Ascending aorta (tissue), 2 donors: ENCODE data around the gene SLC44A3. TPM values are rescaled to one million over a fixed set of nuclear protein-coding genes. Genes with fewer than 3 reads are reported as not detected.

Experiments
- DNase-seq, 2 donors: peaks; one replicate each; pipeline ENCODE4 v3.0.0-alpha.2; 2019; ENCODE audit warnings: low spot score in 2 of 2
- H3K27ac ChIP-seq, 2 donors: fragments of 200-600 bp; sonication (generic); one replicate each; pipeline ENCODE4 v1.5.1; 2016 to 2017; ENCODE audit warnings: mild to moderate bottlenecking in 1 of 2
- H3K27me3 ChIP-seq: fragments of 200-600 bp; sonication (generic); one replicate; pipeline ENCODE4 v1.5.1; 2017
- H3K36me3 ChIP-seq, 2 donors: fragments of 200-600 bp; sonication (generic); one replicate each; pipeline ENCODE4 v1.5.1; 2016
- H3K4me1 ChIP-seq, 2 donors: fragments of 200-600 bp; sonication (generic); one replicate each; pipeline ENCODE4 v1.5.1; 2016 to 2017; ENCODE audit warnings: mild to moderate bottlenecking in 1 of 2
- H3K4me3 ChIP-seq, 2 donors: fragments of 200-600 bp; sonication (generic); one replicate each; pipeline ENCODE4 v1.5.1; 2016 to 2017; ENCODE audit warnings: mild to moderate bottlenecking in 1 of 2
- H3K9me3 ChIP-seq, 2 donors: fragments of 200-600 bp; sonication (generic); one replicate each; pipeline ENCODE4 v1.5.1; 2016
- intact Hi-C: fragments of 100-400 bp; cut with DNase I; formaldehyde crosslinking; loops from one replicate; pipeline ENCODE4 v1.15.1; 2023
- total RNA-seq: library from RNA; depleted of rRNA; stranded (reverse); fragments of >200 nt; gene quantifications from one replicate; pipeline ENCODE4 v1.1.0, GENCODE V29; 2016
- TF ChIP-seq, protein P1 (sequence below), 3 experiments: fragments of 200-600 bp in 2 of 3; fragments of 450-650 bp in 1 of 3; sonication (generic) in 2 of 3; IDR thresholded peaks; one replicate each; pipeline ENCODE4 v1.5.1; 2016 to 2019; ENCODE audit warnings: antibody characterized with exemption in 3 of 3, mild to moderate bottlenecking in 1 of 3, moderate library complexity in 1 of 3

SLC44A3 gene
- total RNA-seq, 1 donor from 2014 or later: not detected

DNA sequence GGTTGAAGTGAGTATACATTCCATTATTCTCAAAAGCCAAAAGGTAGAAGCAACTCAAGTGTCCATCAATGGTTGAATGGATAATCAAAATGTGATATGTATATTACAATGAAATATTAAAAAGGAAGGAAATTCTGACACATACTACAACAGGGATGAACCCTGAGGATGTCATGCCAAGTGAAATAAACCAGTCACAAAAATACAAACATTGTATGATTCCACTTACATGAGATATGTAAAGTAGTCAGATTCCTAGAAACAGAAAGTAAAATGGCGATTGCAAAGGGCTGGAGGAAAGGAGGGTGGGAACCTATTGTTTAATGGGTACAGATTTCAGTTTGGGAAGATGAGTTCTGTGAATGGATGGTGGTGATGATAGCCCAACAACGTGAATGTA, 5.8 kb downstream of the SLC44A3 start:
- Histone ChIP-seq H3K27ac (no peak overlapping the region), H3K9me3 (no peaks in the 10 kb centered on the region), H3K27me3 (no peaks in the 10 kb centered on the region), H3K36me3 (peaks cover 0 to 4% of the 10 kb centered on the region in 2 donors), H3K4me1 (no peaks in the 10 kb centered on the region), H3K4me3 (no peak overlapping the region)
- DNase-seq: no peak
- TF ChIP-seq, protein P1, sequence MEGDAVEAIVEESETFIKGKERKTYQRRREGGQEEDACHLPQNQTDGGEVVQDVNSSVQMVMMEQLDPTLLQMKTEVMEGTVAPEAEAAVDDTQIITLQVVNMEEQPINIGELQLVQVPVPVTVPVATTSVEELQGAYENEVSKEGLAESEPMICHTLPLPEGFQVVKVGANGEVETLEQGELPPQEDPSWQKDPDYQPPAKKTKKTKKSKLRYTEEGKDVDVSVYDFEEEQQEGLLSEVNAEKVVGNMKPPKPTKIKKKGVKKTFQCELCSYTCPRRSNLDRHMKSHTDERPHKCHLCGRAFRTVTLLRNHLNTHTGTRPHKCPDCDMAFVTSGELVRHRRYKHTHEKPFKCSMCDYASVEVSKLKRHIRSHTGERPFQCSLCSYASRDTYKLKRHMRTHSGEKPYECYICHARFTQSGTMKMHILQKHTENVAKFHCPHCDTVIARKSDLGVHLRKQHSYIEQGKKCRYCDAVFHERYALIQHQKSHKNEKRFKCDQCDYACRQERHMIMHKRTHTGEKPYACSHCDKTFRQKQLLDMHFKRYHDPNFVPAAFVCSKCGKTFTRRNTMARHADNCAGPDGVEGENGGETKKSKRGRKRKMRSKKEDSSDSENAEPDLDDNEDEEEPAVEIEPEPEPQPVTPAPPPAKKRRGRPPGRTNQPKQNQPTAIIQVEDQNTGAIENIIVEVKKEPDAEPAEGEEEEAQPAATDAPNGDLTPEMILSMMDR (IDR thresholded peaks at IDR 0.05): no peak
- intact Hi-C loops: no loop called here

DNA sequence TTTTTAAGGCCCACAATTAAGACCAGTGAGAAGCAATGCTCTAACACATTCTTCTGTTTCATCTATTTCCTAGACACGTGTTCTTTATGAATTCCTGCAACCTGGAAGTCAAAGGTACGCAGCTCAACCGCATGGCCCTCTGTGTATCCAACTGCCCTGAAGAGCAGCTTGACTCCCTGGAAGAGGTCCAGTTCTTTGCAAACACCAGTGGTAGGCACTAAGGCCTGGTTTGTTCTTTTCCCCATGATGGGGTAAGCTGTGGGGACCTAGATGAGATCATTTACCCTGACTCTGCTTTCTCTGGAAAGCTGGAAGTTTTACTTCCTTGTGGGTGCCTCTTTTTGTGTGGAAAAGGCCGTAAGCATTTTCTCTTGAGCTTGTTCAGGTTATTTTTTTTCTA, 7.3 kb downstream of the SLC44A3 start:
- peaks cover 0 to 4% of the 10 kb centered on the region in 2 donors for H3K36me3 ChIP-seq
- intact Hi-C loops: no loop called here
- H3K9me3 ChIP-seq: no peaks in the 10 kb centered on the region
- no peaks in the 10 kb centered on the region for H3K4me1 ChIP-seq
- no peaks in the 10 kb centered on the region for H3K27me3 ChIP-seq
- H3K4me3 ChIP-seq: no peak overlapping the region
- H3K27ac ChIP-seq: no peak overlapping the region
- no peak for DNase-seq
- TF ChIP-seq, protein P1 (IDR thresholded peaks at IDR 0.05): no peak

DNA sequence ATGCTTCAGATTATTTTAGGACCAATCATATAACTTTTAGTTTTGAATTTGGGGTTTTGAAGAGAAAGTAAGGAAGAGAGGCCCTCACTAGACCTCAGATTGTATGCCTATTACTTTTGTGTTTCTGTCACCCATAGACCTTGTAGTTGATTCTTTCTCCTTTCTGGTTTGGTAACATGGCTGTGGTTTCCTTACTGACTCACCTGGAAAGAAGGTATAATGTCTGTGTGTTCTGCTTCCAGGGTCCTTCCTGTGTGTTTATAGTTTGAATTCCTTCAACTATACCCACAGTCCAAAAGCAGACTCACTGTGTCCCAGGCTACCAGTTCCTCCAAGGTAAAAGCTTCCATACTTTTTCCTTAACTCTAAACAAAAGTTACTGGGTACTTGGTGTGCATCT, 8.1 kb downstream of the SLC44A3 start:
- H3K9me3 ChIP-seq: no peaks in the 10 kb centered on the region
- TF ChIP-seq, protein P1 (IDR thresholded peaks at IDR 0.05): no peak
- H3K27me3 ChIP-seq: no peaks in the 10 kb centered on the region
- no peak for DNase-seq
- intact Hi-C loops: no loop called here
- H3K27ac ChIP-seq: no peak overlapping the region
- H3K36me3 ChIP-seq: peaks cover 0 to 4% of the 10 kb centered on the region in 2 donors
- H3K4me3 ChIP-seq: no peak overlapping the region
- H3K4me1 ChIP-seq: no peaks in the 10 kb centered on the region

DNA sequence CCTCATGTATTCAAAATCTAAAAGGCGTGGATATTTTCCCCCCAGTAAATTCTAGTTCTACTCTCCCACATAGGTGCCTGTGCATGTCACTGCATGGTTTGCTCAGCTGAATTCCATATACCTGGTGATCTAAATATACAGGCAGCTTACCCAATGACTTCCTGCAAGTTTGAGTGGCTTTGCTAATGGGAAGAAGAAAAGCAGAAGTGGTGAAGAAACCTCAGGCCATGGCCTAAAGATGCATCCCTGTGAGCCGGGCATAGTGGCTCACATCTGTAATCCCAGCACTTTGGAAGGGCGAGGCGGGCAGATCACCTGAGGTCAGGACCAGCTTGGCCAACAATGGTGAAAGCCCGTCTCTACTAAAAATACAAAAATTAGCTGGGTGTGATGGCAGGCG, 11.5 kb downstream of the SLC44A3 start:
- Histone ChIP-seq H3K9me3 (no peaks in the 10 kb centered on the region), H3K4me3 (no peak overlapping the region), H3K36me3 (peaks cover 0 to 4% of the 10 kb centered on the region in 2 donors), H3K27me3 (no peaks in the 10 kb centered on the region), H3K4me1 (no peaks in the 10 kb centered on the region), H3K27ac (no peak overlapping the region)
- TF ChIP-seq, protein P1 (IDR thresholded peaks at IDR 0.05): no peak
- intact Hi-C loops: no loop called here
- no peak for DNase-seq

DNA sequence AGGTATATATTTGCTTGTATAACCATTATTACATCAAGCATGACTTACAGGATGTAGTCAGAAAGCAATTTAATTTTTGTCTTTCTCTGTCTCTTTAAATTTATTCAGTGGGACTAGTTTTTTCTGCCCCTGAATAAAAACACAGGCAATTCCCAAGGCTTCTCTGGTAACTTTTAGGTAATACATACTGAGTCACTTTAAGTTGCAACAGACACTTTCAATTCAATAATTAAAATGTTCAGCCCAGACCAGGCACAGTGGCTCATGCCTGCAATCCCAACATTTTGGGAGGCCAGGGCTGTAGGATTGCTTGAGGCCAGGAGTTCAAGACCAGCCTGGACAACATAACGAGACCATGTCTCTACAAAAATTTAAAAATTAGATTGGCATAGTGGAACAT, 12.3 kb downstream of the SLC44A3 start:
- Histone ChIP-seq H3K27me3 (no peaks in the 10 kb centered on the region), H3K36me3 (peaks cover 0 to 4% of the 10 kb centered on the region in 2 donors), H3K4me3 (no peak overlapping the region), H3K27ac (no peak overlapping the region), H3K4me1 (no peaks in the 10 kb centered on the region), H3K9me3 (no peaks in the 10 kb centered on the region)
- DNase-seq: no peak
- TF ChIP-seq, protein P1 (IDR thresholded peaks at IDR 0.05): no peak
- intact Hi-C loops: no loop called here

DNA sequence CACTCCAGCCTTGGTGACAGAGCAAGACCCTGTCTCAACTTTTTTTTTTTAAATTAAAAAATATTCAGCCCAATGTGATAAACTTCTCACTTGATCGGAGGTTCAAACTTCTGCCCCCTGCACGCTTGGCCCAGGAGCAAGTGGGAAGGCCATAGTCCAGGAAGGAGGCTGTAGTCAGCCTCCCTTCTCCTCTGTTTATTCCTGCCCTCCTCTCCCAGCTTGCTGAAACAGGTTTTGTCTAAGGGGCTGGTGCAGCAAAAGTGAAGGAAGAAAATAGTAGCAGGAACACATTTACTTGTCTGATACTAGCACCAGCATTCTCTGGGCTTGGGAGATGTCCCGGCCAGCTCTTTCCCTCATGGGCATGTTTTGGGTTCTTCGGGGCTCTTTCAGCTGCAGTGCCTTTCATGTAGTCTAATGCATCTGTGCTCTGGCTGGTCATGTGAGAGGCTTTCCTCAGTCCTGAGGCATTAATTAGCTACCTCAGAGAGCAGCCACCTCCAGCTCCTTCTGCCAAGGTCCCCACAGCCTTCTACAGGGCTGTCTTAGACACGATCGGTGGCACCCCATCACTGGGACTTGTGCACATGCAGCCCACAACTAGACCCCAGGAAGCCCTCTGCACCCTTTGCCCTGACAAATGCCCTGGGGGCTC, 12.9 kb downstream of the SLC44A3 start:
- Histone ChIP-seq H3K27me3 (no peaks in the 10 kb centered on the region), H3K36me3 (no peaks in the 10 kb centered on the region), H3K27ac (no peak overlapping the region), H3K4me3 (no peak overlapping the region), H3K4me1 (no peaks in the 10 kb centered on the region), H3K9me3 (no peaks in the 10 kb centered on the region)
- no peak for DNase-seq
- intact Hi-C loops: no loop called here
- TF ChIP-seq, protein P1 (IDR thresholded peaks at IDR 0.05): no peak
